Lower lobe of right lung (tissue), 2 donors: ENCODE data around the gene USP37. TPM values are rescaled to one million over a fixed set of nuclear protein-coding genes. Genes with fewer than 3 reads are reported as not detected.

Source experiments
- ATAC-seq, 2 donors: fragments of 200-7000 bp; cut with Tn5 transposase; one replicate each; pipeline ENCODE4 v1.9.1; 2020 to 2022; ENCODE audit warnings: mild to moderate bottlenecking in 2 of 2, moderate library complexity in 2 of 2
- DNase-seq: peaks from one replicate; pipeline ENCODE4 v3.0.0-alpha.2; 2020
- H3K27ac ChIP-seq: fragments of 200-600 bp; one replicate; pipeline ENCODE4 v1.8.0; 2022
- H3K27me3 ChIP-seq: fragments of 200-600 bp; one replicate; pipeline ENCODE4 v1.8.0; 2022; ENCODE audit warnings: low read depth
- H3K36me3 ChIP-seq: fragments of 200-600 bp; one replicate; pipeline ENCODE4 v1.8.0; 2022; ENCODE audit warnings: mild to moderate bottlenecking
- H3K4me1 ChIP-seq: fragments of 200-600 bp; one replicate; pipeline ENCODE4 v1.8.0; 2022
- H3K4me3 ChIP-seq: fragments of 200-600 bp; one replicate; pipeline ENCODE4 v1.8.0; 2022; ENCODE audit warnings: mild to moderate bottlenecking
- H3K9me3 ChIP-seq: fragments of 200-600 bp; one replicate; pipeline ENCODE4 v1.8.0; 2022
- CTCF ChIP-seq: fragments of 200-600 bp; IDR thresholded peaks from one replicate; pipeline ENCODE4 v1.8.0; 2022; ENCODE audit warnings: antibody characterized with exemption, mild to moderate bottlenecking
- intact Hi-C: fragments of 100-400 bp; cut with DNase I; formaldehyde crosslinking; loops from one replicate; pipeline ENCODE4 v1.11.0; 2022
- total RNA-seq: library from RNA; stranded (reverse); fragmentation: NEBNext Ultra II Directional; extraction: Animal tissue kit (Norgen Biotek cat#: 25700); gene quantifications from one replicate; pipeline ENCODE4 v1.2.1, GENCODE V29; 2021
- donor health status: DM: no; HTN: yes; CAD: no; lungs with severe emphysema.

The USP37 gene
- total RNA-seq, 1 donor from 2014 or later, result 13.2 TPM

DNA sequence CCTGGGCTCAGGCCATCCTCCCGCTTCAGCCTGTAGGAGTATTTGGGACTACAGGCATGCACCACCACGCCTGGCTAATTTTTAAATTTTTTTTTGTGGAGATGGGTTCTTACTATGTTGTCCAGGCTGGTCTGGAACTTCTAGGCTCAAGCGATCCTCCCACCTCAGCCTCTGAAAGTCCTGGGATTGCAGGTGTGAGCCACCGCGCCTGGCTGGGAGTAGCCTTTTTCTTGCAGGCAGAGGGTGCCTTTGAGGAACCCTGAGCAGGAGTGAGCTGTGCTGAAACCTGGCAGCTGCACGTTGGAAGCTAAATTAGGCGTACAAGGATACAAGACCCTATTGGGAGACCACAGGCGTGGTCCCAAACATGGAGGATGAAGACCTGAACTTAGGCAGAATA lies 160.4 kb downstream of the USP37 start:
- peak; percentile 49 for DNase-seq
- intact Hi-C loops, result no loop called here
- H3K27ac ChIP-seq, result peak overlapping the region; percentile 90

DNA sequence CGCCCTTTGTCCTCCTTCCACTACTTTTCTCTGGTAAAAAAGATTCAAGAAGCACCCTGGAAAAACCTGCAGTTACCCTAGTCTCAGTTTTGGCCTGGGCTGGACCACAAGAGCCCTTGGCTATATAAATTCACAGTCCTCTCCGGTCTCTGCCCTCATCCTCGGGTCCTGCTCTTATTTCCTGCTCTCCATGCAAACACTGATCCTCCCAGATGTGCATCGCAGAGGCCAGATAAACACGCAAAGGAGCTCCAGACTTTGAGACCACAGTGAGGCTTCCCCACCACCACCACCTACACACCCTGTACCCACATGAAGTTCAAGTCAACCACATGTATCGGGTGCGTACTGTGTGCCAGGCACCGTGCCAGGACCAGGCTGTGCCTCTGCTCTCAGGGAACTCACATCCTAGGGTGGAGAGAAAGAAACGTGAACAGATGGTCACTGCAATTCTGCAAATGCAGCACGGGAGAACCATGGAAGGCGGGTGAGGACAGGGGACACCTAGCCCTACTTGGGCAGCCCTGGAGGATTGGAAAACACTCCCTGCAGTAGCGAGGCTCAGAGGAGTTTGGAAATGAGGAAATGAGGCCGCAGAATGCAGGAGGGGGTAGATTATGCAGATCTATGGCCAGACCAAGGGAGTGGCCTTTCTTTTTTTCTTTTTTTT lies 161.1 kb downstream of the USP37 start:
- peak overlapping the region; percentile 60 for H3K4me3 ChIP-seq
- intact Hi-C loops, result no loop called here
- H3K27ac ChIP-seq, result peak overlapping the region; percentile 90
- no peaks in the 10 kb centered on the region for H3K9me3 ChIP-seq
- H3K36me3 ChIP-seq, result peaks cover 35% of the 10 kb centered on the region
- H3K27me3 ChIP-seq, result no peaks in the 10 kb centered on the region
- no peak for TF ChIP-seq CTCF
- DNase-seq, result peak; percentile 81
- H3K4me1 ChIP-seq, result peaks cover 51% of the 10 kb centered on the region
- peak; percentile 21 to 23 for ATAC-seq

More for the DNA sequence above, 160.4 kb downstream of the USP37 start:
- Histone ChIP-seq H3K27me3 (no peaks in the 10 kb centered on the region), H3K4me3 (no peak overlapping the region), H3K9me3 (no peaks in the 10 kb centered on the region), H3K36me3 (peaks cover 29% of the 10 kb centered on the region), H3K4me1 (peaks cover 45% of the 10 kb centered on the region)
- TF ChIP-seq CTCF, result no peak
- ATAC-seq, result no peak

DNA sequence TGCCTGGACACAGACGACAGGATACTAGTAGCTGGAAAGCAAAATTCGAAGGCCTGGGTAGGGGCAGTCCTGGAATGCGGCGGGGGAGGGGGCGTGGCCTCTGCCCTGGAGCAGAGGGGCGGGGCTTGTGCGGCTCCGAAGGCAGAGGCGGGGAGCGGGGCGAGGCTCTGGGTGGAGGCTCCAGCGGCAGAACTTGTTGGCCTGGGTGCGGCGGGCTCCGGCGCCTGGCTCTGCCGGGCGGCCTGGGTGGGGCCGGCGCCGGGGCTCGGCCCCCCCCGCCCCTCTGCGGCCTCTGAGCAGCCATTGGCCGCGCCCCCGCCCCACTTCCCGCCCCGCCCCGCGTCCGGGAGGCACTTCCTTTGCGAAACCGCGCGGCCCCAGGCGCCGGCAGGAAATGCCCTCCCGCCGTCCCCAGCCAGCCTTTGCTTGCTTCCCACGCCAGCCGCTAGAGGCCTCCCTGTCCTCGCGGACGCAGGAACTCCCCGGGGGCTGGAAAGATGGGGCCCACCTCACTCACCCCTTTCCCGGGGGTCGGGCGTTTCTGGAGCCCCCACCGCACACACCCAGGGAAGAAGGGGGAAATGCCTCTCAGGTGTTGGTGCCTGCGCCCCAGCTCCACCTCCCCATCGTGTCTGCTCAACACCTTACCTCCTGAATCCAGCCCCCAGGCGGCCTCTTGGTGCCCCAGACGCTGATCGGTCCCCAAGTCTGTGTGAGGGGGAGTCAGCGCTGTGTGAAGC lies 161.8 kb downstream of the USP37 start:
- H3K4me3 ChIP-seq, result peak overlapping the region; percentile 60
- no peaks in the 10 kb centered on the region for H3K27me3 ChIP-seq
- H3K9me3 ChIP-seq, result no peaks in the 10 kb centered on the region
- TF ChIP-seq CTCF, result peak; percentile 80
- peak; percentile 98 for DNase-seq
- peak overlapping the region; percentile 90 for H3K27ac ChIP-seq
- peaks cover 42% of the 10 kb centered on the region for H3K36me3 ChIP-seq
- peak; percentile 93 to 94 for ATAC-seq
- H3K4me1 ChIP-seq, result peaks cover 58% of the 10 kb centered on the region
- intact Hi-C loops, result no loop called here

DNA sequence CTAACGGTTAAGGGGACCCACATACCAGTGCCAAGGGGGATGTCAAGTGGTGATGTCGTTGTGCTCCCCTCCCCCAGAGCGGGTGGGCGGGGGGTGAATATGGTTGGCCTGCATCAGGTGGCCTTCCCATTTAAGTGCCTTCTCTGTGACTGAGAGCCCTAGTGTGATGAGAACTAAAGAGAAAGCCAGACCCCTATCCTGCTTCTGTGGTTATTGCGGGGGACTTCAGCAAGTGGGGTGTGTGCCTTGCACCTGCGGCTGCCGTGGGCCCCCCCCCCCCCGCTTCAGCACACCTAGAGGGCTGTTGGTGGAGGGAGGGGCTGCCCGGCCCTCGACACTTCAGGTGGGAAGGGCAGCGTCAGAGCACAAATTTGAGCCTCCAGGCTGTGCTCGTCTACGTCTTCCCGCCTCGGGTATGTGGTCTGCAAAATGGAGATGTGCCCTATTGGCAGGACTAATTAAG lies 162.4 kb downstream of the USP37 start:
- TF ChIP-seq CTCF, result no peak
- Histone ChIP-seq H3K27me3 (no peaks in the 10 kb centered on the region), H3K4me1 (peaks cover 63% of the 10 kb centered on the region), H3K4me3 (peak overlapping the region; percentile 50), H3K9me3 (no peaks in the 10 kb centered on the region), H3K36me3 (peaks cover 44% of the 10 kb centered on the region), H3K27ac (peak overlapping the region; percentile 90)
- DNase-seq (peak; percentile 61), ATAC-seq (peak; percentile 24 to 34)
- intact Hi-C loops, result no loop called here

DNA sequence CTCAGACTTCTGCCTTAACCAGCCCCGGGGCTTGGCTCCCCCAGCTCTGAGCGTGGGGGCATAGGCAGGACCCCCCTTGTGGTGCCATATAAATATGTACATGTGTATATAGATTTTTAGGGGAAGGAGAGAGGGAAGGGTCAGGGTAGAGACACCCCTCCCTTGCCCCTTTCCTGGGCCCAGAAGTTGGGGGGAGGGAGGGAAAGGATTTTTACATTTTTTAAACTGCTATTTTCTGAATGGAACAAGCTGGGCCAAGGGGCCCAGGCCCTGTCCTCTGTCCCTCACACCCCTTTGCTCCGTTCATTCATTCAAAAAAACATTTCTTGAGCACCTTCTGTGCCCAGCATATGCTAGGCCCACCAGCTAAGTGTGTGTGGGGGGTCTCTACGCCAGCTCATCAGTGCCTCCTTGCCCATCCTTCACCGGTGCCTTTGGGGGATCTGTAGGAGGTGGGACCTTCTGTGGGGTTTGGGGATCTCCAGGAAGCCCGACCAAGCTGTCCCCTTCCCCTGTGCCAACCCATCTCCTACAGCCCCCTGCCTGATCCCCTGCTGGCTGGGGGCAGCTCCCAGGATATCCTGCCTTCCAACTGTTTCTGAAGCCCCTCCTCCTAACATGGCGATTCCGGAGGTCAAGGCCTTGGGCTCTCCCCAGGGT lies 162.9 kb downstream of the USP37 start:
- no peak for DNase-seq
- no peak for TF ChIP-seq CTCF
- Histone ChIP-seq H3K4me1 (peaks cover 63% of the 10 kb centered on the region), H3K36me3 (peaks cover 44% of the 10 kb centered on the region), H3K4me3 (peak overlapping the region; percentile 50), H3K9me3 (no peaks in the 10 kb centered on the region), H3K27ac (peak overlapping the region; percentile 90), H3K27me3 (no peaks in the 10 kb centered on the region)
- intact Hi-C loops, result no loop called here
- no peak for ATAC-seq
